Fibroblast of lung (primary cell): ENCODE results near the gene CCDC122.

Experiments
- CTCF ChIP-seq, 2 donors: IDR thresholded peaks in 1 of 2; conservative IDR thresholded peaks in 1 of 2; 1 replicate in 1 of 2; 2 replicates in 1 of 2; pipeline ENCODE4 v1.5.1; 2011 to 2012; ENCODE audit warnings: low read length in 2 of 2, control low read depth in 1 of 2, inconsistent platforms in 1 of 2, low read depth in 1 of 2, mild to moderate bottlenecking in 1 of 2
- EZH2 ChIP-seq: IDR thresholded peaks from 2 replicates; pipeline ENCODE4 v1.5.1; 2012; ENCODE audit warnings: low read length, control low read depth, mild to moderate bottlenecking; ENCODE audit errors: missing control alignments

- TF ChIP-seq EZH2: no peak
- no peak for TF ChIP-seq CTCF (conservative IDR thresholded peaks at IDR 0.05 in 1 of 2, IDR thresholded peaks at IDR 0.05 in 1 of 2; ENCODE audit: low read depth in 1 of 2, low read length in 2 of 2)
Measured at GRCh38 chr13:43792076-43792881, 87.3 kb downstream of the CCDC122 start.
